ENCODE measurements around the gene KIAA2012.

- TF ChIP-seq CTCF (conservative IDR thresholded peaks at IDR 0.05; ENCODE audit: low read depth, low read length) (no peak), POLR2A (IDR thresholded peaks at IDR 0.05; ENCODE audit: low read depth, low read length) (no peak), MAFK (IDR thresholded peaks at IDR 0.05; ENCODE audit: low read depth, low read length) (no peak), RCOR1 (IDR thresholded peaks at IDR 0.05; ENCODE audit: insufficient replicate concordance, low read length) (no peak), CHD1 (IDR thresholded peaks at IDR 0.05; ENCODE audit: low read depth, low read length) (no peak), FOS (IDR thresholded peaks at IDR 0.05; ENCODE audit: low read depth, low read length) (no peak), SMC3 (IDR thresholded peaks at IDR 0.05; ENCODE audit: low read depth, low read length) (no peak), USF2 (IDR thresholded peaks at IDR 0.05; ENCODE audit: low read depth, low read length) (no peak), RAD21 (IDR thresholded peaks at IDR 0.05; ENCODE audit: low read length) (no peak)
These were observed 26.5 kb upstream of the KIAA2012 start for GRCh38 chr2:202046572-202046971.

Data from IMR-90 (cell line).